WI38 (cell line): ENCODE measurements around the gene ZNF518B.
A peak's percentile ranks its signal among the peaks of the same experiment; 100 is the strongest.

Experiments used
- H3K4me3 ChIP-seq: 2 replicates; pipeline ENCODE4 v1.5.1; 2011; ENCODE audit warnings: low read depth, mild to moderate bottlenecking, control low read depth, low read length
- TF ChIP-seq, protein P1 (sequence below): IDR thresholded peaks from 2 replicates; pipeline ENCODE4 v1.5.1; 2012; ENCODE audit warnings: low read depth, mild to moderate bottlenecking, control low read depth, low read length

The ZNF518B gene

DNA sequence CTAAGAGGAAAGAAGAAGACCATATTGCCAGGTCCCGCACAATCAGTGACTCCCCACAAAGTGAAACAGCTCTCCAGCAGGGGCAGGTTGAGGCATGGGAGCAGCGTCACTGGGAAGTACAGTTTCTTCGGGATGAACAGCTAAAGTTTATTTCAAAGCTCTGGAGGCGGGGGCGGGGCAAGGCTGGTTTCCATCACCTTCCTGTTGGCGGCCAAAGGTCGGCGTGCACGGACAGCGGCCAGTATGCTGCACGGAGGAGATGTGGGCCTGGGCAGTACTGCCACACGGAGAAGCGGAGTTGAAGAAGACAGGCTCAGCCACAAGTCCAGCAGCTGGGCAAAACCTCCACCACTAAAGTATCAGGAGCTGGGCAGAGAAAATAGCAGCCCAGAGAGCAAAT, 951 bp upstream of the ZNF518B start:
- TF ChIP-seq, protein P1, sequence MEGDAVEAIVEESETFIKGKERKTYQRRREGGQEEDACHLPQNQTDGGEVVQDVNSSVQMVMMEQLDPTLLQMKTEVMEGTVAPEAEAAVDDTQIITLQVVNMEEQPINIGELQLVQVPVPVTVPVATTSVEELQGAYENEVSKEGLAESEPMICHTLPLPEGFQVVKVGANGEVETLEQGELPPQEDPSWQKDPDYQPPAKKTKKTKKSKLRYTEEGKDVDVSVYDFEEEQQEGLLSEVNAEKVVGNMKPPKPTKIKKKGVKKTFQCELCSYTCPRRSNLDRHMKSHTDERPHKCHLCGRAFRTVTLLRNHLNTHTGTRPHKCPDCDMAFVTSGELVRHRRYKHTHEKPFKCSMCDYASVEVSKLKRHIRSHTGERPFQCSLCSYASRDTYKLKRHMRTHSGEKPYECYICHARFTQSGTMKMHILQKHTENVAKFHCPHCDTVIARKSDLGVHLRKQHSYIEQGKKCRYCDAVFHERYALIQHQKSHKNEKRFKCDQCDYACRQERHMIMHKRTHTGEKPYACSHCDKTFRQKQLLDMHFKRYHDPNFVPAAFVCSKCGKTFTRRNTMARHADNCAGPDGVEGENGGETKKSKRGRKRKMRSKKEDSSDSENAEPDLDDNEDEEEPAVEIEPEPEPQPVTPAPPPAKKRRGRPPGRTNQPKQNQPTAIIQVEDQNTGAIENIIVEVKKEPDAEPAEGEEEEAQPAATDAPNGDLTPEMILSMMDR, result no peak
- no peak overlapping the region for H3K4me3 ChIP-seq

DNA sequence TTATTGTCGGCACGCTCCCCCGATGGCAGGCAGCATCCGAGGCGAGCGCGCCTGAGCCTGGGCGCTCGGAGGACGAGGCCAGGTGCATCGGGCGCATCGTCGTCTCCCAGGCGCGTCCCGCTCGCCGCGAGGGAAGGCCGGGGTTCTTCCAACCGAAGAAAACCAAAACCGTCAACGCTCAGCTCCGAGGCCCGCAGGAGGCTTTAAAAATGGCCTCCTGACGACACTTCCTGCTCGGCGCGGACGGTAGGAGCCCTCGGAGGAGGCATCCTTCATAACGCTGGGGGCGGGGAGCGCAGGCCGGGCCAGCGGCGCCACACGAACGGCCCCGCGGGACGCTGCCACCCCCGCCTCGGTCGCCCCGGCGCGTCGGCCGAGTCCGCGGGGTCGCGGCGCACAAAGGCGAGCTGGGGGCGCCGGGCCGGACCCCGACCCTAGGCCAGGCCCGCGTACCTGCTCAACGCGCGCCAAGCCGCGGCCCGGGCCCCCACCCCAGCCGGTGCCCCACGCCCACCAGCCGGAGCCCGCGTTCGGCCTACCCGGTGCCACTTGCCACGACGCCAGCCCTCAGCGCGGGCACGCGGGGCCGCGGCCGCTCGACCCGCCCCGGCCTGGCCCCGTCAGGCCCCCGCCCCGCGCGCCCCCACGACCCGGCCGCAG, 501 bp downstream of the ZNF518B start:
- H3K4me3 ChIP-seq, result peak overlapping the region; percentile 65
- TF ChIP-seq, protein P1, result no peak

- peak overlapping the region; percentile 65 for H3K4me3 ChIP-seq
These were observed 999 bp downstream of the ZNF518B start for GRCh38 chr4:10456260-10456594.

GRCh38 chr4:10455133-10455532, 2.1 kb downstream of the ZNF518B start:
- TF ChIP-seq, protein P1, result no peak
- no peak overlapping the region for H3K4me3 ChIP-seq

More at GRCh38 chr4:10456260-10456594, 999 bp downstream of the ZNF518B start:
- TF ChIP-seq, protein P1, result no peak

- TF ChIP-seq, protein P1, result no peak
- no peak overlapping the region for H3K4me3 ChIP-seq
These were observed 2.5 kb downstream of the ZNF518B start for GRCh38 chr4:10454726-10455125.

DNA sequence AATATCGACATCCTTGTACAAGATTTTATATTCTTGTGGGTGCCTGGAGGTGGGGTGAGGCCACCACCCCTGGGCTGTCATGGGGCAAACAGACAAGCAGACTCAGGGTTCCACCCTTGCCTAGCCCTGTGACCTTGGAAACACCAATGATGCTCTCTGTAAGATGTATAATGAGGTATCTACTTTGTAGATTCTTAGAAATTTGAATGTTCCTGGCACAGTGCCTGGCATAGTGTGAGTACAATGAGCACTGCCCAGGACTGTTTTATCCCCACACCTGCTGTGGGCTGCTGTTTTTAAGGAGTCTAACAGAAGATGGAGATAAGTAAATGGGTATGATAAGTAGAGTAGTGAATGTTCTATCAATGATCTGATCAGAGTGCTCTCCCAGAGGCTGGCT, 3.1 kb downstream of the ZNF518B start:
- TF ChIP-seq, protein P1, result no peak
- H3K4me3 ChIP-seq, result no peak overlapping the region

- H3K4me3 ChIP-seq, result no peak overlapping the region
- TF ChIP-seq, protein P1, result no peak
These were observed 8.2 kb downstream of the ZNF518B start for GRCh38 chr4:10448991-10449390.
